ENCODE measurements around the gene PTPRG.

PTPRG gene

DNA sequence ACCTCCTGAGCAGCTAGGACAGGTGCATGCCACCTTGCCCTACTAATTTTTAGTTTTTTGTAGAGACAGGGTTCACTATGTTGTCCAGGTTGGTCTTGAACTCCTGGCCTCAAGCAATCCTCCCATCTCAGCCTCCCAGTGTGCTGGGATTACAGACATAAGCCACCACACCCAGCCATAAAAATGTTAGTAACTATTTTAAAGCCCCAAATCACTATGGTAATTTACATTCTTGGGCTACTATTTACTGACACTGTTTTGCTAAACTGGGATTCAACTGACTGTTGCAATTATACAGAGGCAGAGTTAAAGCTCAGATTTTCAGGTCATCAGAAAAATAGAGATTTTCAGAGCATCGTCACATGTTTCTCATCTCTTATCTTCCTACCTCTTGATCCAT is 553.4 kb downstream of the PTPRG start:
- DNase-seq (ENCODE audit: low spot score), result no peak

DNA sequence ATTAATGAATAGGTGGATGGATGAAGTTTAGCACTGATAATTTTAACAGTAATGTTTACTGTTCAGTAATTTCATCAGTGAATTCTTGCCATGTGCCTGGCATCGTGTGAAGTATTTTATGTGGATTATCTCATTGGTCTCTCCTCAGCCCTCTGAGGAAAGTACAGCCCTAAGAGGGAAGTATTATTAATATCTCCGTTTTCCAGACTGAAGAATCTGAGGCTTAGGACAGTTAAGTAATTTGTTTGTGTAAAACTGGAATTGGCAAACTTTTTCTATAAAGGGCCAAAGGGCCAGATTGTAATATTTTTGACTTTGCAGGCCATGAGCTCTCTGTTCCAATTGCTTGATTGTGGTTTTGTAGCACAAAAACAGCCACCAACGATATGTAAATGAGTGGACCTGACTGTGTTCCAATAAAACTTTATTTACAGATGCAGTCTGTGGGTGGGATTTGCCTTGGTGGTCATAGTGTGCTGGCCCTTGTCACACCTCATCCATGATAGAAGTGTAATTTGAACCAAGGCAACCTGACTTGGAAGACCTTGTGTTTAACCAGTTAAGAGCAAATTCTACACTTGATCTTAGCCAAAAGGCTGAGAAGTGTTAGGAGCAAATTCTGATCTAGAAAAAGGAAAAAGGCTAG is 556.7 kb downstream of the PTPRG start:
- DNase-seq (ENCODE audit: low spot score), result no peak

- no peak for DNase-seq (ENCODE audit: low spot score)
These were observed 557.8 kb downstream of the PTPRG start for GRCh38 chr3:62119139-62119538.

- DNase-seq (ENCODE audit: low spot score), result no peak
These were observed 561.4 kb downstream of the PTPRG start for GRCh38 chr3:62122819-62123218.

GRCh38 chr3:62125380-62125779 is 564.0 kb downstream of the PTPRG start:
- DNase-seq (ENCODE audit: low spot score), result no peak

GRCh38 chr3:62127116-62127515 is 565.7 kb downstream of the PTPRG start:
- DNase-seq (ENCODE audit: low spot score), result no peak

DNA sequence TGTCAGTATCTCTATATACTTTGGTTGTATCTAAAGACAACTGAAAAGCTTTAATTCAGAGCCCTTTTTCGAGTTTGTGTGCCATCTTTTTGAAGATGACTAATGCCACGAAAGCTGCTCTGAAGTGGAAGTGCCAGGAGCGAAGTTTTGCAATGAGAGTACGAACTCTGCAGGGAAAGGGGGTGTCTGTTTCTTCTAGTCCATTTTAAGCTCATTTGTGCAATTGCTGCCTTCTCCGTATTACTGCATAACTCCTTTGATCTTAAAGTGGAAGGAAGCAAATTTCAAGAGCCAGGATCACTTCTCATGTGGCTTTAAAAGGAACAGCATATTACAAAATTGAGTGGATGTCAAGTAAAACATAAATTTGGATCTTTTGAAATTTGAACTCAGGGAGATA is 566.7 kb downstream of the PTPRG start:
- DNase-seq (ENCODE audit: low spot score), result no peak

- DNase-seq (ENCODE audit: low spot score), result no peak
These were observed 567.3 kb downstream of the PTPRG start for GRCh38 chr3:62128681-62129080.

- no peak for DNase-seq (ENCODE audit: low spot score)
These were observed 569.7 kb downstream of the PTPRG start for GRCh38 chr3:62131050-62131449.

DNA sequence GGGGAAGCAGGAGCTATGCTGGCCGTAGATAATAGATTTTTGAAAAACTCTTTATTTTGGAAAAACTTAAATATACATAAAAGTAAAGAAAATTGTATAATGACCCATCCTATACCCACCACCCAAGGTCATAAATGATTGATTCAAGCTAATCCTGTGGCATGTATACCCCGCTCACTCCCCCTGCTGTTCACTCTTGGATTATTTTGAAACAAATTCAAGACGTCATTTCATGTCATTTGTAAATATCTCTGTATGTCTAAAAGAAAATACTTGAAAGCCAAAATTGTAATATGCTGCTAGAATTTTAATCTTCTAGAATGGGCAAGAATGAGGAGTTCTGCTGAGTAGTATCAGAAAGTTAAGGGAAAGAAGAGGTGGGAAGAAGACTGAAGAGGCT is 570.2 kb downstream of the PTPRG start:
- no peak for DNase-seq (ENCODE audit: low spot score)

GRCh38 chr3:62132027-62132602 is 570.7 kb downstream of the PTPRG start:
- no peak for DNase-seq (ENCODE audit: low spot score)

DNA sequence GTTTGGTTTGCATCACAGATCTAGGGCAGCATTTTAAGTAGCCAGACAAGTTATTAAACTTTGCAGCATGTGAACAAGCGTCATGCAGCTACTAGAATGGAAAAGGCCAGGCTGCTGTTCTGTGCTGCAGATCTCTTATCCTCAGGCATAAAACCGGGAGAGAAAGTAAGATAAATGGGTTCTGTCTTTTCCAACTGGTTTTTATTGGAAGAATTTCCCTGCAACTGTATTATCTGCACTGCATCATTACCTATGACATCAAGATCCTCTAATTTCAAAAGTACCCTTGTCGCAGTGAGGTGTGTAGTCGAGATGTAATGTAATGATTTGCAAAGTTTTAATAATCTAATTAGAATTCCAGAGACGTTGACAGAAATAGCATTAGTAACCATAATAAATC is 571.6 kb downstream of the PTPRG start:
- no peak for DNase-seq (ENCODE audit: low spot score)

GRCh38 chr3:62134061-62134496 is 572.7 kb downstream of the PTPRG start:
- DNase-seq (ENCODE audit: low spot score), result no peak

GRCh38 chr3:62135741-62136140 is 574.4 kb downstream of the PTPRG start:
- DNase-seq (ENCODE audit: low spot score), result no peak

- DNase-seq (ENCODE audit: low spot score), result no peak
These were observed 578.6 kb downstream of the PTPRG start for GRCh38 chr3:62139957-62140356.

GRCh38 chr3:62142331-62143085 is 581.1 kb downstream of the PTPRG start:
- DNase-seq (ENCODE audit: low spot score), result no peak

GRCh38 chr3:62143843-62144450 is 582.6 kb downstream of the PTPRG start:
- DNase-seq (ENCODE audit: low spot score), result no peak

DNA sequence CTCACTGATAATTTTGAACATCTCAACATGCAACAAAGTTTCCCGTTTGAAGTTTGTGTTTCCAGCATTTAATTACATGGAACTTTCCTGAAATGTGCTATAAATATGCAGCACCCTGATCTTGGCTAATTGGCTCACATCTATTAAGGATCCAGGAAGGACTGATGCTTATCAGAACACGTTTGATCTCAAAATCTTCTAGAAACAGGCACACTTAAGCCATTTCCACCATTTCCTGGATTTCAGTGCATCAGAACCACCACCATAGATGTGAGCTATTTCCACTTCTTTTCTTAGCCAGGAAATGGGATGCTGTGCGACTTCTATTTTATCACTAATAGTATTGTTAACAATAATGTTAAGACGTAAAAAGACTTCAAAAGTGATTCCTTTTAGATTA is 583.1 kb downstream of the PTPRG start:
- no peak for DNase-seq (ENCODE audit: low spot score)

DNA sequence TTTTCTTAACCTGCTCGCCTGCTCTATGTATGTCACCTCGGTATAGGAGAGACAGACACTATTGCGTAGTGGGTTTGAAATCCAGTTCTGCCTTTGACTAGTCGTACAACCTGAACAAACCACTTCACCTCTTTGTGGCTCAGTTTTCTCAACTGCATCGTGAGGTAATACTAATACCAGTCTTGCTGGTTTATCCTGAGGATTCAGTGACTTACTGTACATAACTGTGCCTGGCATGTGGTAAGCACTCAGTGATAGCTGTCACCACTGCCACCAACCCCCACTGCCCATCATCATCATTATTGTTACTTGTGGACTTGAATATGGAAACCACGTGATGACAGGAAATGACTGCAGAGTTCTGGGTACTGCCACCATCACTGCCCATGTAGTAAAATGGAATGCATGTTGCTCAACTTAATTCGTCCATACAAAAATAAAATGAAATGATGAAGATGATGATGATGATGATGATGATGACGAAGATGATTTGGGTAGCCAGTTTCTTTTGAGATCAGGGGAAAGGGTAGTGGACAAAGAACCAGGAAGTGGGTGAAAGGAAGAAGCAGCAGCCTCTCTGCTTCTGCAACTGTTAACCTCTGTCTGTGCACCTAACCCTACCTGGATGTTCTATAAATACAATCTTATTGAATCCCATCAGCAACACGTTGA is 583.9 kb downstream of the PTPRG start:
- DNase-seq (ENCODE audit: low spot score), result no peak

- DNase-seq (ENCODE audit: low spot score), result no peak
These were observed 588.2 kb downstream of the PTPRG start for GRCh38 chr3:62149539-62149938.

DNA sequence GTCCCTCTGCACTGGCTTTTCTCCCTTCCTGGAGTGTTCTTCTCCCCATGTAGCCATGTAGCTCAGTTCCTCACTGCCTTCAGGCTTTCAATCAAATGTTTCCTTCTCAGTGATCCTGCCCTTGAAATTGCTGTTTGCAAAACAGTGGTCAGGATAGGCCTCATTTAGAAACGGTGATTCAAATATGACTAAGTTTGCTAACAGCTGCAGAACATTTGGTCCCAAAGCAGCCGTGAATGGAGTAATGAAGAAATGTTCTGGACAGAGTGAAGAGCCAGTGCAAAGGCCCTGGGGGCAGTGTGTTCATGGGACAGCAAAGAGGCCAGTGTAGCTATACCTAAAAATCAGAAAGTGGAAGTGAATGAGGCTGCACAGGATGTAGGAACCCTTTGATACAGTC is 588.6 kb downstream of the PTPRG start:
- DNase-seq (ENCODE audit: low spot score), result no peak

DNA sequence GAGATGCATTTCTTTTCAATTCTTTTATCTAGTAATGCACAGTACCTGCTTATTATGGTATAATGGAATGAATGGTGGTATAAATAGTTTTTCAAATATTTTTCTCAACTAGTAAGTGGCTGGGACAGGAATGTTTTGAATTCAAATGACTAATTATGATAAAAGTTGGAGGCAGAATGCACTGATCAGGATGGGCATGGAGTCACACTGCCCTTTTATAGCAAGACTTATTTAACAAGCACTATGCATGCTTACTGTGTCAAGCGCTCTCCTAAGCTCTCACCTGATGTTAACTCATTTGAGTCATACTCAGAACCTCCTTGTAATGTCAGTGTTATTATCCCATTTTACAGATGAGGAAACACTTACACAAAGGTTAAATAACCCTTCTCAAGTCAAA is 590.2 kb downstream of the PTPRG start:
- no peak for DNase-seq (ENCODE audit: low spot score)

- DNase-seq (ENCODE audit: low spot score), result no peak
These were observed 591.9 kb downstream of the PTPRG start for GRCh38 chr3:62153231-62153630.

Measured in activated CD4-positive, alpha-beta T cell treated with anti-CD3 and anti-CD28 coated beads, Interleukin-2, Interleukin-4, amounts not matched to agents 100 ng/mL and 50 ng/mL, durations not matched to agents 16 hours and 8 hours (primary cell).